DOHH2 (cell line): ENCODE results near the gene SPRR1B.

Source experiments
- H3F3A ChIP-seq: fragments of 200-600 bp; sonication (generic), shearing (Covaris generic); 2 replicates; pipeline ENCODE4 v1.6.0; 2016; ENCODE audit warnings: antibody characterized with exemption, mild to moderate bottlenecking; ENCODE audit not compliant: control insufficient read depth, insufficient read depth
- H3K27ac ChIP-seq: fragments of 200-600 bp; sonication (generic); 2 replicates; pipeline ENCODE4 v1.5.1; 2014; ENCODE audit warnings: low read depth, mild to moderate bottlenecking, low read length, moderate library complexity
- H3K27me3 ChIP-seq: fragments of 200-600 bp; sonication (generic); 2 replicates; pipeline ENCODE4 v1.6.1; 2014; ENCODE audit warnings: mild to moderate bottlenecking, low read length, mixed read lengths; ENCODE audit not compliant: control insufficient read depth
- H3K36me3 ChIP-seq: fragments of 200-600 bp; sonication (generic); 2 replicates; pipeline ENCODE4 v1.6.1; 2014; ENCODE audit warnings: mild to moderate bottlenecking, low read length, moderate library complexity, mixed read lengths; ENCODE audit not compliant: control insufficient read depth
- H3K4me1 ChIP-seq: fragments of 200-600 bp; sonication (generic); 2 replicates; pipeline ENCODE4 v1.6.1; 2014; ENCODE audit warnings: mild to moderate bottlenecking, low read length, mixed read lengths; ENCODE audit not compliant: control insufficient read depth
- H3K4me2 ChIP-seq: fragments of 200-600 bp; sonication (generic); 2 replicates; pipeline ENCODE4 v1.6.0; 2014; ENCODE audit warnings: mild to moderate bottlenecking, low read length, moderate library complexity
- H3K4me3 ChIP-seq: fragments of 200-600 bp; sonication (generic); 2 replicates; pipeline ENCODE4 v1.5.1; 2014; ENCODE audit warnings: mild to moderate bottlenecking, low read length, mixed read lengths
- H3K79me2 ChIP-seq: fragments of 200-600 bp; sonication (generic); 2 replicates; pipeline ENCODE4 v1.6.1; 2014; ENCODE audit warnings: mild to moderate bottlenecking, low read length, mixed read lengths; ENCODE audit not compliant: control insufficient read depth
- H3K9me2 ChIP-seq: fragments of 200-600 bp; sonication (generic); replicated peaks from 2 replicates; pipeline ENCODE4 v1.6.1; 2014; ENCODE audit warnings: mild to moderate bottlenecking, low read length, mixed read lengths; ENCODE audit not compliant: control insufficient read depth
- H3K9me3 ChIP-seq: fragments of 200-600 bp; sonication (generic); 2 replicates; pipeline ENCODE4 v1.6.1; 2014; ENCODE audit warnings: antibody characterized with exemption, low read length, mixed read lengths; ENCODE audit not compliant: control insufficient read depth, insufficient read depth
- H4K20me1 ChIP-seq: fragments of 200-600 bp; sonication (generic); 2 replicates; pipeline ENCODE4 v1.6.0; 2014; ENCODE audit warnings: low read depth, mild to moderate bottlenecking, antibody characterized with exemption, low read length, moderate library complexity; ENCODE audit not compliant: control insufficient read depth, insufficient read depth
- EZH2phosphoT487 ChIP-seq: fragments of 200-600 bp; sonication (generic); IDR thresholded peaks from 2 replicates; pipeline ENCODE4 v1.6.1; 2017; ENCODE audit warnings: borderline replicate concordance, mild to moderate bottlenecking, antibody characterized with exemption, low read length, moderate library complexity, mixed read lengths
- TF ChIP-seq, protein P1 (sequence below): fragments of 200-600 bp; sonication (generic); IDR thresholded peaks from one replicate; pipeline ENCODE4 v1.5.1; 2014; ENCODE audit warnings: antibody characterized with exemption, mild to moderate bottlenecking, low read depth, low read length; ENCODE audit not compliant: poor library complexity, severe bottlenecking

The SPRR1B gene

DNA sequence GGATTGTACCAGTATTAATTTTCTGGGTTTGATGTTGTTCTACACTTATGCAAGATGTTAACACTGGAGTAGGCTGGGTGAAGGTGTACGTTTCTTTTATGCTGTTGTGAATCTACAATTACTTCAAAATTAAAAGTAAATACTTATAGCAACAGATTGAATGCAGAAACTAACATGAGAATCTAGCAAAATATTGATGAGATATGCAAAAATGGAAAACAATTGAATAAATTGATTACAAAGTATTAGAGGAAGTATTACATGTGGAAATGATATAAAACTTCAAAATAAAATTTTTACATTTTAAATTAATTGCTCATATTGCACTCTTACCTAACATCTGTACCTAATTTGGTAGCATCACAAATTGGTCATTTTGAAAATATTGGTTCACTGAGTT, 35.2 kb upstream of the SPRR1B start:
- H3K27me3 ChIP-seq, result no peaks in the 10 kb centered on the region

DNA sequence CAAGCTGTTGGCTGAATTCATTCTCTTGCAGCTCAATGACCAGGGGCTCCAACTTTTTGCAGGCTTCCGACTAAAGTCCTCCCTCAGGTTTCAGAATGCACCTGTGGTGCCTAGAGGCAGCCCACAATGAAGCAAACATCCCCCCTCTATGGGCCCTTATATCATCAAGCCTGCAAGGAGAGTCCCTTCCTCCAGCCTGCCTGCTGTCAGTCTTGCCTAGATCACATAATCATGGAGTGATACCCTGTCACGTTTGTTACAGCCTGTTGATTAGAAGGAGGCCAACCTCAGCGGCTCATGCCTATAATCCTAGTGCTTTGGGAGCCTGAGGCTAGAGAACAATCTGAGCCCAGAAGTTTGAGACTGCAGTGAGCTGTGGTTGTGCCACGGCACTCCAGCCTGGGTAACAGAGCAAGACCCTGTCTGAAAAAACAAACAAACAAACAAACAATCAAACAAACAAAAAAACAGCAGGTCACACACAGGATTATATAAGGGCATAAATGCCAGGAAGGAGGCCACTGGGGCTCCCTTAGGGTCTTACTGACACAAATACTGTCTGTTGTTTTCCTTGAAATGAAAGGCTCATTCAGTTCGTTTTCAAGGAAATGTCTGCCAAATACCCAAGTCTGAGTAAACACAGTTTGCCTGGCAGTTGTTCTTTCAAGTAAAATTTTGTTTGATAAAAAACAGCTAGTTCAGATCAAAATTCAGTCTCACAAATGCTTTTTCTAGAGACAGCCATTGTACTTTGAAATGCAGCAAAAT, 34.2 kb upstream of the SPRR1B start:
- Histone ChIP-seq H3F3A (no peaks in the 10 kb centered on the region), H3K4me1 (no peaks in the 10 kb centered on the region), H3K4me2 (no peak overlapping the region), H4K20me1 (no peaks in the 10 kb centered on the region), H3K79me2 (no peaks in the 10 kb centered on the region), H3K9me3 (no peaks in the 10 kb centered on the region), H3K9me2 (no peaks in the 10 kb centered on the region), H3K27ac (no peak overlapping the region), H3K4me3 (no peak overlapping the region), H3K27me3 (no peaks in the 10 kb centered on the region), H3K36me3 (no peaks in the 10 kb centered on the region)
- TF ChIP-seq, protein P1, sequence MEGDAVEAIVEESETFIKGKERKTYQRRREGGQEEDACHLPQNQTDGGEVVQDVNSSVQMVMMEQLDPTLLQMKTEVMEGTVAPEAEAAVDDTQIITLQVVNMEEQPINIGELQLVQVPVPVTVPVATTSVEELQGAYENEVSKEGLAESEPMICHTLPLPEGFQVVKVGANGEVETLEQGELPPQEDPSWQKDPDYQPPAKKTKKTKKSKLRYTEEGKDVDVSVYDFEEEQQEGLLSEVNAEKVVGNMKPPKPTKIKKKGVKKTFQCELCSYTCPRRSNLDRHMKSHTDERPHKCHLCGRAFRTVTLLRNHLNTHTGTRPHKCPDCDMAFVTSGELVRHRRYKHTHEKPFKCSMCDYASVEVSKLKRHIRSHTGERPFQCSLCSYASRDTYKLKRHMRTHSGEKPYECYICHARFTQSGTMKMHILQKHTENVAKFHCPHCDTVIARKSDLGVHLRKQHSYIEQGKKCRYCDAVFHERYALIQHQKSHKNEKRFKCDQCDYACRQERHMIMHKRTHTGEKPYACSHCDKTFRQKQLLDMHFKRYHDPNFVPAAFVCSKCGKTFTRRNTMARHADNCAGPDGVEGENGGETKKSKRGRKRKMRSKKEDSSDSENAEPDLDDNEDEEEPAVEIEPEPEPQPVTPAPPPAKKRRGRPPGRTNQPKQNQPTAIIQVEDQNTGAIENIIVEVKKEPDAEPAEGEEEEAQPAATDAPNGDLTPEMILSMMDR, result no peak
- TF ChIP-seq EZH2phosphoT487, result no peak

More for the DNA sequence above, 35.2 kb upstream of the SPRR1B start:
- Histone ChIP-seq H3K9me2 (no peaks in the 10 kb centered on the region), H3K79me2 (no peaks in the 10 kb centered on the region), H3F3A (no peaks in the 10 kb centered on the region), H3K4me3 (no peak overlapping the region), H3K4me1 (no peaks in the 10 kb centered on the region), H4K20me1 (no peaks in the 10 kb centered on the region), H3K36me3 (no peaks in the 10 kb centered on the region), H3K9me3 (no peaks in the 10 kb centered on the region), H3K4me2 (no peak overlapping the region), H3K27ac (no peak overlapping the region)
- TF ChIP-seq, protein P1, result no peak
- TF ChIP-seq EZH2phosphoT487, result no peak

DNA sequence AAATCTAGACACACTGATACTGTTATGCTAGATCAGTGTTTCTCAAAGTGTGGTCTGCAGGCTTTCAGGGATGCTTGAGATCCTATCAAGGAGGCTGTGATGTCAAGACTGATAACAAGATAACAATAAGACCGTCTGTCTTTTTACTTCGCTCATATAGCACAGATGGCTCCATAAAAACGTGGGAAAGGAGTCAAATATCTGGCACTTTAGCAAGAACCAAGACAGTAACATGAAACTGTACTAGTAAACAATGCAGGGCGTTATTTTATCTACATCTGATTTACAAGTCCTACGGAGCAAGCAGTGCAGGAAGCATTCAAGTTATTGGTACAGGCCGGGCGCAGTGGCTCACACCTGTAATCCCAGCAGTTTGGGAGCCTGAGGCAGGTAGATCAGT, 33.1 kb upstream of the SPRR1B start:
- Histone ChIP-seq H4K20me1 (no peaks in the 10 kb centered on the region), H3K4me2 (no peak overlapping the region), H3K27me3 (no peaks in the 10 kb centered on the region), H3K9me2 (no peaks in the 10 kb centered on the region), H3K36me3 (no peaks in the 10 kb centered on the region), H3K9me3 (no peaks in the 10 kb centered on the region), H3K4me3 (no peak overlapping the region), H3K4me1 (no peaks in the 10 kb centered on the region), H3K27ac (no peak overlapping the region), H3F3A (no peaks in the 10 kb centered on the region), H3K79me2 (no peaks in the 10 kb centered on the region)
- TF ChIP-seq, protein P1, result no peak
- no peak for TF ChIP-seq EZH2phosphoT487
